Urinary bladder (tissue), 4 donors: ENCODE measurements around the gene CACNB3. TPM values are rescaled to one million over a fixed set of nuclear protein-coding genes. Genes with fewer than 3 reads are reported as not detected.

ENCODE experiments used
- DNase-seq: peaks from one replicate; pipeline ENCODE4 v3.0.0-alpha.2; 2015; ENCODE audit errors: extremely low spot score
- H3K27ac ChIP-seq: one replicate; pipeline ENCODE4 v1.5.1; 2013; ENCODE audit warnings: low read depth, mild to moderate bottlenecking, moderate library complexity
- H3K36me3 ChIP-seq: one replicate; pipeline ENCODE4 v1.6.1; 2013; ENCODE audit warnings: mild to moderate bottlenecking, moderate library complexity; ENCODE audit not compliant: insufficient read depth
- H3K4me1 ChIP-seq: one replicate; pipeline ENCODE4 v1.6.1; 2013; ENCODE audit warnings: mild to moderate bottlenecking, moderate library complexity; ENCODE audit not compliant: insufficient read depth
- H3K4me3 ChIP-seq: one replicate; pipeline ENCODE4 v1.5.1; 2013; ENCODE audit warnings: low read depth, low read length
- WGBS: extraction: QIAGEN DNeasy Blood & Tissue Kit; methylation state at CpG from one replicate; pipeline ENCODE4 v1.1.7; 2013; 5-methylcytosine and 5-hydroxymethylcytosine counted together
- polyA plus RNA-seq: library from polyadenylated mRNA; stranded (reverse); fragments of 200-250 nt; gene quantifications from one replicate; pipeline ENCODE4 v1.2.3, GENCODE V29; 2013
- total RNA-seq: library from RNA; depleted of rRNA; stranded (reverse); fragments of >200 nt; gene quantifications from one replicate; pipeline ENCODE4 v1.2.3, GENCODE V29; 2014
- donor health status: healthy with polysubstance abuse.
- donor health status: healthy.

The CACNB3 gene
- total and polyA plus RNA-seq, 2 donors, result 15.1 to 22.2 TPM

DNA sequence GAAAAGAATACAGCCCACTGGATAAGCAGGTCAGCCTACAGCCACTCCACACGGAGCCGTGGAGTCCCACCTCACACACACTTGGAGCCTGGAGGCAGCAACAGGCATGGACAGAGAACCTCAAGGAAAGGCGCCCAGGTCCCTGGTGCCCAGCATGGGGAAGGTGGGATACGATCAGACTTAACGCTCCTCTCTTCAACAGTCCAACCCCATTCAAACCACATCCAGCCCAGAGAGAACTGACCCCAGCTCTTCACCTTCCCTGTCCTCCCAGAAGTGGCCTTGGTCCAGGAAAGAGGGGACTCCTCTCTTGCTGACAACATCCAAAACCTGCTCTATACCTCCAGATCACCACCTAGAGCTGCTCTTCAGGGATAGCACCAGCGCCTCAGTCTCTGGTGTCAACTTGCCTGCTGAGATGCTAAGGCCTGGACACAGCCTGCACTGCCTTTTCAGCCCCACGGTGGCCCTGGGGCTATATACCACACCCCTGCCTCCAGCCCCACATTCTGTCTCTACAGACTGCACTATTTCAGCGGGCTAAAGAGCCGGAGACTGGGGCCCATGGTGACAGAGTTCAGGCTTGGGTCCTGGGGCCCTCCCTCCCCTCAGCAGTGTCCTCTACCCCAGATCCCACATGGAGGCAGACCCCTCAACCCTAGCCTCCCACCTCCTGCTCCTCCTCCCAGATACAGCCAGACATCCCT is 36.4 kb upstream of the CACNB3 start:
- WGBS, result 80% methylated on average over 9 of the region's 9 CpGs
- H3K36me3 ChIP-seq, result no peaks in the 10 kb centered on the region
- H3K27ac ChIP-seq, result no peak overlapping the region
- DNase-seq, result no peak
- no peaks in the 10 kb centered on the region for H3K4me1 ChIP-seq
- H3K4me3 ChIP-seq, result no peak overlapping the region

- 86% methylated on average over 63 of the region's 63 CpGs for WGBS
- Histone ChIP-seq H3K4me1 (no peaks in the 10 kb centered on the region), H3K27ac (no peak overlapping the region)
Measured at GRCh38 chr12:48782457-48783395, 35.6 kb upstream of the CACNB3 start.

GRCh38 chr12:48783432-48783831 is 34.9 kb upstream of the CACNB3 start:
- Histone ChIP-seq H3K36me3 (no peaks in the 10 kb centered on the region), H3K27ac (no peak overlapping the region), H3K4me3 (no peak overlapping the region), H3K4me1 (no peaks in the 10 kb centered on the region)
- 92% methylated on average over 4 of the region's 4 CpGs for WGBS
- DNase-seq, result no peak

More at GRCh38 chr12:48782457-48783395, 35.6 kb upstream of the CACNB3 start:
- no peaks in the 10 kb centered on the region for H3K36me3 ChIP-seq
- no peak overlapping the region for H3K4me3 ChIP-seq
- DNase-seq, result no peak

GRCh38 chr12:48786591-48787544 is 31.4 kb upstream of the CACNB3 start:
- whole genome bisulfite sequencing, result 39% methylated on average over 7 of the region's 7 CpGs
- H3K36me3 ChIP-seq, result no peaks in the 10 kb centered on the region
- no peaks in the 10 kb centered on the region for H3K4me1 ChIP-seq
- no peak for DNase-seq
- H3K27ac ChIP-seq, result no peak overlapping the region
- no peak overlapping the region for H3K4me3 ChIP-seq

DNA sequence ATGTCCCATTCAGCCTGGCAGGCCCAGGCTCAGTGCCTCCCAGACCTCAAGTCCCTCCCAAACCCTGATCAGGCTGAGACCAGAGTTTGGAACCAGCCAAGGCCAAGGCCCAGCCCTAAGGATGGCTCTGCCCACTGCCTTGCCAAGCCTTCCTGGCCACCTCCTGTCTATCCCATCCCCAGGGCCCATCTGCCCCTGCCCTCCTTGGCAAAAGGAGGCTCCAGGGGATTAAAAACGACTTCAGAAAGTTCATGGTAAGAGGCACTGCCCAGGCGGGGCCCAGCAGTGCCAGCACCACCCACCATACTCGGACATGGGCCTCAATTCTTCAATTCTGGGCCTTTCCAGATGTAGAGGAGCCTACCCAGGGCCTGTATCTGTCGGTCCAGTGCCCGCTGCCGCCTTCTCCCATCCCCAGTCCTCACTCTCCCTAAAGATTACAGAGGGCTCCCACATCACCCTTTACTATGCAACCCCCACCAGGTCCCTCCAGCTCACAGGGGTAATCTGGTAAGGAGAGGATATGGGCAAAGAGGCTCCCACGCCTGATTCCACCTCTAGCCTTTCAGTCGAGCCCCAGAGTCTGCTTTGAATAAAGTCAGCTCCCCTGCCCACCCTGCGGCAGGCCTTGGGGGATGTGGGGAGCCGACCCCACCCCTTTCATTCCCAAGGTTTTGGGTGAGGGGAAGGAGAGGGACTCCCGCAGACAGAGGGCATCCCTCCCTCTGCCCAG is 30.3 kb upstream of the CACNB3 start:
- H3K4me1 ChIP-seq, result no peaks in the 10 kb centered on the region
- 14% methylated on average over 11 of the region's 11 CpGs for WGBS
- no peaks in the 10 kb centered on the region for H3K36me3 ChIP-seq

DNA sequence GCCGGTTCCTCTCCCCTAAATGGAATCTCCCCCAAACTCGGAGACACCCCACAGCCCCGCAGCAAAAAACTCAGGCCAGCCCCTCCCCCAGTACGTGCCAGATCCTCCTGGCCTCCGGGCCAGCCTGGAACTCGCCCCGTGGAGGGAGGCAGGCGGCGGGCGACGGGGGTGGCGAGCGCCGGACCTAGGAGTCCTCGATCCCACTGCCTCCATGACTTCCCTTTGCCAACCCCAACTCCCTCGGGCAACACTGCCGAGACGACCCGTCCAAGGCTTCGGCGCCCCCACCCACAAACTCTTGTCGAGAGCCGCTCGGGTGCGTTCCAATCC is 29.8 kb upstream of the CACNB3 start:
- Histone ChIP-seq H3K4me1 (no peaks in the 10 kb centered on the region), H3K27ac (peak overlapping the region; percentile 68), H3K4me3 (peak overlapping the region; percentile 90), H3K36me3 (no peaks in the 10 kb centered on the region)
- no peak for DNase-seq
- WGBS, result 1% methylated on average over 25 of the region's 25 CpGs

More for the DNA sequence above, 30.3 kb upstream of the CACNB3 start:
- Histone ChIP-seq H3K4me3 (peak overlapping the region; percentile 90), H3K27ac (peak overlapping the region; percentile 68)
- DNase-seq, result no peak

GRCh38 chr12:48788854-48789775 is 29.2 kb upstream of the CACNB3 start, which contains the start of gene ADCY6:
TSS of gene ADCY6 (minus strand) at chr12:48789089. CDS start at chr12:48783434, 5,655 bp downstream.
- Histone ChIP-seq H3K36me3 (no peaks in the 10 kb centered on the region), H3K27ac (peak within 1 kb of the TSS; percentile 68), H3K4me1 (no peaks in the 10 kb centered on the region), H3K4me3 (peak within 1 kb of the TSS; percentile 90)
- WGBS, result under 1% methylated on average over 86 of the region's 86 CpGs
- DNase-seq, result no peak

DNA sequence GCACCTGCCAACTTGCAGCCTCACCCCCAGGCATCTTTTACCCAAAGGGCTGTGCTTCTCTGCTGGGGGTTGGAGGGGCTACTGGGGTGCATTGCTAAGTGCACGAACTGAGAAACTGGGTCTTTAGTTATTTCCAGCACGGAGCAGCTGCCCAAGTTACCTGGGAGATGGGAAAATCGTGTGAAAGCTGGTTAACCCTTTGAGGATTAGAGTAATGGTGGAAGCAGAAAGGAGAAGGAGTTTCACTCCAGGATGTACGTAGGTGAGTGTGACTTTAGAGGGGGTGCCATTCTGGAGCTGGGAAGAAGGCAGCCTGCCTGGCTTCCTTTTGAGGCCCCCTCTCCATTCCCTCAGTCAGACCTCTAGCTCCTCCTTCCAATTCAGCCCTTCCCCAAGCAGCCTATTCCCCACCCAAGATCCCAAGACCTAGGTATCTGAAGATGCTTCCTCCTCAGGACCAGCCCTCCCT is 28.4 kb upstream of the CACNB3 start:
- H3K4me3 ChIP-seq, result peak overlapping the region; percentile 90
- no peaks in the 10 kb centered on the region for H3K36me3 ChIP-seq
- no peak for DNase-seq
- no peak overlapping the region for H3K27ac ChIP-seq
- H3K4me1 ChIP-seq, result no peaks in the 10 kb centered on the region
- 13% methylated on average over 4 of the region's 4 CpGs for WGBS

GRCh38 chr12:48793696-48794095 is 24.6 kb upstream of the CACNB3 start:
- no peak for DNase-seq
- no peak overlapping the region for H3K27ac ChIP-seq
- 91% methylated on average over 3 of the region's 3 CpGs for WGBS

DNA sequence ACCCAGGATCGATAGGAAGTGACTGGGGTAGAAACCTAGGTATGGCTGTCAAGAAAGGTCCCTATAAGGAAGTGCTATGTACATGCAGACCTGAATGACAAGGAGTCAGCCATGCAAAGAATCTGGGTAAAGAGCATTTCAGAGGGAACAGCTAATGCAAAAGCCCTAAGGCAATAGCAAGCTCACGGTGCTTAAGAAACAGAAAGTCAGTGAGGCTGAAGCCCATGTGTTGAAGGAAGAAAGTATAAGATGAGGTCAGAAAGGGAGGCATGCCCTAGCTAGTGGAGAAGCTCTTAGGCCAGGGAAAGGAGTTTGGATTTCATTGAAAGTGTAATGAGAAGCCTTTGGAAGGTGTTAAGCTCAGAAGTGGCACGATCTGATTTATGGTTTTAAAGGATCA is 23.4 kb upstream of the CACNB3 start:
- Histone ChIP-seq H3K4me1 (no peaks in the 10 kb centered on the region), H3K27ac (no peak overlapping the region), H3K36me3 (no peaks in the 10 kb centered on the region), H3K4me3 (no peak overlapping the region)
- WGBS, result 78% methylated on average over 3 of the region's 3 CpGs
- no peak for DNase-seq

More at GRCh38 chr12:48793696-48794095, 24.6 kb upstream of the CACNB3 start:
- no peaks in the 10 kb centered on the region for H3K4me1 ChIP-seq
- H3K4me3 ChIP-seq, result no peak overlapping the region
- H3K36me3 ChIP-seq, result no peaks in the 10 kb centered on the region

DNA sequence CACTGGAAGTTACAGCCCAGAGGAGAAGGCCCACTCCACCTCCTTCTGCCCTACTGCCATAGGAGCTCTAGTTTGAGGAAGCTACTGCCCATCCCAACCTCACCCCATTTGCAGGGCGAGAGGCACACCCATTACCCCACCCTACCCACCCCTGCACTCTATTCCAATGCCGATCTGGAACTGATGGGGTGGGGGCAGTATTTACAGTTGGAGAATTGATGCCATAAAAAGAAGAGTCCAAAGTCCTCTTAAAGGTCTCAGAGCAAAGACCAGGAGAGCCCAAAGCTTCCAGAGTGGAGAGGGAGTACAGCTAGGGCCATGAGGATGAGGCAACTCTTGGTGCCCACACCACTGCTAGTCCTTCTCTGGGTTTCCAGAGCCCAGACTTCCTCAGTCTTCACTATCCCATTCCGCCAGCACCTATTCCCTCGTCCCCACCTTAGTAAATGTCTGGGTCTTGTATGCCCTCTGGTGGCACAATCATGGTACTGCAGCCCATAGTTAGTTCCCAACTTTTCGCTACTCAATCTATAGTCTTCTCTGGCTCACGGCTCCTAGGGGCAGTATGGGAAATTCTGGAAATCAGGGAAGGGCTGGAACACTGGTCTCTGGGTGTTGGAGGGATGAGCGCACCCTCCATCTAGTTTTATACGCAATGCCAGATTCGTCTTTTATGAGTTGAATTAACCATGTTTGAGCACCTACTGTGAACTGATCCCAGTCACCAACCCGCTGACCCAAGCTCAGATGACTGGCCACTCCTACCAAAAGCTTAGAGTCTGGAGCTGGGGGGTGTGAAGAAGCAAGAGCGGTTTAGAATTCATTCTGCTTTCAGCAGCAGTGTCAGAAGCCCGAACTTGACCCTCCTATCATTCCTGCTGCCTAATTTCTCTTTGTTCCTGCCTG is 22.5 kb upstream of the CACNB3 start:
- no peak for DNase-seq
- H3K27ac ChIP-seq, result no peak overlapping the region
- H3K36me3 ChIP-seq, result no peaks in the 10 kb centered on the region
- no peaks in the 10 kb centered on the region for H3K4me1 ChIP-seq
- H3K4me3 ChIP-seq, result no peak overlapping the region
- 22% methylated on average over 12 of the region's 12 CpGs for WGBS
